Activated T-cell treated with anti-CD3 and anti-CD28 coated beads, Interleukin-2, amount 50 U/mL, for 24 hours (primary cell): ENCODE results near the gene PERCC1.
"Not testable (repeated sequence)": the region's sequence is repeated elsewhere in the genome, so short reads cannot be mapped to it uniquely, and the experiment has no call there.

Experiments
- DNase-seq: peaks from one replicate; pipeline ENCODE4 v3.0.0-alpha.2; 2020
- H3K27ac Mint-ChIP-seq: 2 replicates; pipeline ENCODE4 v1.8.0; 2020; ENCODE audit warnings: mild to moderate bottlenecking, mixed read lengths
- H3K27me3 Mint-ChIP-seq: 2 replicates; pipeline ENCODE4 v1.8.0; 2020; ENCODE audit warnings: mixed read lengths
- H3K36me3 Mint-ChIP-seq: 2 replicates; pipeline ENCODE4 v1.8.0; 2020; ENCODE audit warnings: low read depth, mixed read lengths
- H3K4me1 Mint-ChIP-seq: 2 replicates; pipeline ENCODE4 v1.8.0; 2020; ENCODE audit warnings: low read depth, mixed read lengths
- H3K4me3 Mint-ChIP-seq: 2 replicates; pipeline ENCODE4 v1.8.0; 2020; ENCODE audit warnings: mild to moderate bottlenecking, moderate library complexity, mixed read lengths
- H3K9me3 Mint-ChIP-seq: 2 replicates; pipeline ENCODE4 v1.8.0; 2020; ENCODE audit warnings: mixed read lengths

The PERCC1 gene

DNA sequence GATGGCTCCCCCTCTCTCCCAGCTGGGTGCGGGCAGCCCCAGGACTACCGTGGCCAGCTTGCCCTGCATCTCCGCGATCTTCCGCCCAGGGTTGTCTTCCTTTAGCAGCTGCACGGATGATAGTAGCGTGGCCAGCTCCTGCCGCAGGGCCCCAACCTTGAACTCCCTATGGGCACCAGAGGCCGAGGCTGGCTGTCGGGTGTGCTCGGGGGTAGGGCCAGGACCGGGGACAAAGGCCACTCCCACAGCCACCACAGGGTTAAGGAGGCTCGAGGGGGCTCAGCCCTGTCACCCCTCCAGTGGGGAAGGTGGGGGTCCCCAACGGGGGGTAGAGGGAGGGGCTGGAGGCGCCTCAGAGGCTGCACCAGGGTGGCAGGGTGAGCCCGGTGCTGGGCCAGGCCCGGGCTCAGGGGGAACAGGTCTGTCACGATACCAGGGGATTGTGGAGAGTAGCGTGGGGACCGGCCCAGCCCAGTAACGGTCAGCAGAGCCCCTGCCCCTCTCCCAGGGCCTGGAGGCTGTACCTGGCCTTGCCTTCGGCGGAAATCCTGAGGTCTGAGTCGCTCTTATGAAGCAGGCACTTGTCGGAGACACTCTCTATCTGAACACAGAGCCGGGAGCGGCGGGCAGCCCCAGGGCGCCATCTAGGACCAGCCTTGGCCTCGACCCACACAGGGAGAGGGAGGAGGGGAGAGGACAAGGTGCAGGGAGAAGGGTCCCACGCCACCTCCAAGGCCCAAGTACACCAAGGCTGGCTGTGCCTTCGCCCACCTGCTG lies 5.2 kb downstream of the PERCC1 start:
- no peak for DNase-seq
- Mint-ChIP-seq H3K9me3 (no peaks in the 10 kb centered on the region), H3K4me1 (no peaks in the 10 kb centered on the region), H3K27me3 (no peaks in the 10 kb centered on the region), H3K27ac (no peak overlapping the region), H3K36me3 (no peaks in the 10 kb centered on the region), H3K4me3 (no peak overlapping the region)

DNA sequence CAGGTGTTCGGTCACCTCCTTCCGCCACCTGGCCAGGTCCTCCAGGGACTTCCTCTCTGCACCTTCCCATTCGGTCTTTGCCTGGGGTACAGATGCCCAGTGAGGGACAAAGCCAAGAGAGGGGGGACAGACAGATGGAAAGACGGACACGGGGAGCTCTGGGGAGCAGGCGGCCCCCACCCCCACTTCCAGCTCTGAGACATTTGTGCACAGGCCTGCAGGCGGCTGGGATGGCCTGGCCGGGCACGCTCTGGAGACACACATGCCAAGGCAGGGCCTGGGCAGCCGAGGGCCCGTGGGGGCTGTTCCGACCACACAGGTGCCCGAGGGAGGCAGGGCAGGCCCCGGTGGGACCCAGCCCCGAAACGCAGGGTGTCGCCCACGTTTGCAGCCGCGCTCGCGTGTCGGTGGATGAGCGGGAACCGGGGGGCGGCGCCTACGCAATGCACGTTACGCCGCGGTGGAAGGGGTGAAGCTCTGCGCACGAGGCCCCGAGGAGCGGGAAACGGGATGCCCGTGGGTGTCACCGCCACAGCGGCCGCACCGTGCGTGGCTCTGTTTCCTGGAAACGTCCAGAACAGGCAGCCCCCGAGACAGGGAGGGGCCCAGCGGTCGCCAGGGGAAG lies 6.0 kb downstream of the PERCC1 start:
- DNase-seq, result no peak
- H3K36me3 Mint-ChIP-seq, result no peaks in the 10 kb centered on the region
- H3K4me3 Mint-ChIP-seq, result no peak overlapping the region
- H3K4me1 Mint-ChIP-seq, result no peaks in the 10 kb centered on the region
- H3K27ac Mint-ChIP-seq, result no peak overlapping the region
- no peaks in the 10 kb centered on the region for H3K27me3 Mint-ChIP-seq
- no peaks in the 10 kb centered on the region for H3K9me3 Mint-ChIP-seq

DNA sequence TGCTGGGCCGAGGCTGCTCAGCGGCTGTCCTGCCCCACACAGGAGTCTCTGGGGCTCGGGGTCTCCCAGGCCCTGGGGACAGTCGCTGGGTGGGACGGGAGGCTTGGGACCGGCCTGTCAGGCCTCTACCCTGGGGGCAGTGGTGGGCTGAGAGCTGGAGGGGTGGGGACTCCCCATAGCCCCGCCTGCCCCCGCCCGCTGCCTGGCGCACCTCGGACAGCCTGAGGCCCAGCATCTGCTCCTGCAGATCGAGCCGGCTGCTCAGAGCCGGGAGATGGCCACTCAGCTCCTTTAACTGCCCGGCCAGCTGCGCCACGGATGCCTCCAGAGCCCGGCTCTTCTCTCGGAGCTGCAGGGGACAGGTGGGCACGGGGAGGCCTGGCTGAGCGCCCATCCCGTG lies 6.7 kb downstream of the PERCC1 start:
- DNase-seq, result no peak
- Mint-ChIP-seq H3K4me3 (no peak overlapping the region), H3K27ac (no peak overlapping the region), H3K9me3 (no peaks in the 10 kb centered on the region), H3K36me3 (no peaks in the 10 kb centered on the region), H3K27me3 (no peaks in the 10 kb centered on the region), H3K4me1 (no peaks in the 10 kb centered on the region)

DNA sequence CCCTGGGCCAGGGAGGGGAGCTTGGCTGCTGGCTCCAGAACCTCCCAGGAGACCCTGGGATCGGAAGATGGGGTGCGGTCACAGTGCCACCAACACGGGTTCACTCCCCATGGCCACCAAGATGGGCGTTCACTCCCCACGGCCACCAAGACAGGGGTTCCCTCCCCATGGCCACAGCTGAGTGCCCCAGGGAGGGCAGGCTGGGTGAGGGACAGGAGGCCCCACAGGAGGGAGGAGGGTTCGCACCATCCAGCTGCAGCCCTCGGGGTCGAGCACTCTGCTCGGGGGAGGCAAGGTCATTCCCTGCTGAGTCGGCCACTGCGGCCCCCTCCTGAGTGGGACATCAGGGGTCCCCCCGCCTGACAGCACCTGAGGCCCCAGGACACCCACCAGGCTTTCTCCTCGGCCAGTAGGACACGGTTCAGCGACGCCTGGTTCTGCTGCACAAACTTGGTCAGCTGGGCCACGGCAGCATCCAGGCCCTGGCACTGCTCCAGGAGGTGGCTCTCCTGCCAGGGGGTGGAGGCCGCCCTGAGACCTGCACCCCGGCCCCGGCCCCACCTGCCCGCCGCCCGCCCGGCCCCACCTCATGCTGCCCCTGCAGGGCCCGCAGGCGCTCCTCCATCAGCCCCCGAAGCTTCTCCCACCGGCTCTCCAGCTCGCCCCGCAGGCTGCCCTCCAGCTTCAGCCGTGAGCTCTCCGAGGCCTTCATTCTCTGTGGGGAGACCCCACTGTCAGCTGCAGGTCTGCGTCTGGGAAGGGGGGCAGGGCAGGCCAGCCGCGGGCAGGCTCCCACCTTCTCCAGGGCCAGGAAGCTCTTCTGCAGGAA lies 7.6 kb downstream of the PERCC1 start:
- H3K9me3 Mint-ChIP-seq, result no peaks in the 10 kb centered on the region
- no peak overlapping the region for H3K27ac Mint-ChIP-seq
- H3K4me1 Mint-ChIP-seq, result no peaks in the 10 kb centered on the region
- DNase-seq, result no peak
- no peaks in the 10 kb centered on the region for H3K27me3 Mint-ChIP-seq
- no peak overlapping the region for H3K4me3 Mint-ChIP-seq
- no peaks in the 10 kb centered on the region for H3K36me3 Mint-ChIP-seq

DNA sequence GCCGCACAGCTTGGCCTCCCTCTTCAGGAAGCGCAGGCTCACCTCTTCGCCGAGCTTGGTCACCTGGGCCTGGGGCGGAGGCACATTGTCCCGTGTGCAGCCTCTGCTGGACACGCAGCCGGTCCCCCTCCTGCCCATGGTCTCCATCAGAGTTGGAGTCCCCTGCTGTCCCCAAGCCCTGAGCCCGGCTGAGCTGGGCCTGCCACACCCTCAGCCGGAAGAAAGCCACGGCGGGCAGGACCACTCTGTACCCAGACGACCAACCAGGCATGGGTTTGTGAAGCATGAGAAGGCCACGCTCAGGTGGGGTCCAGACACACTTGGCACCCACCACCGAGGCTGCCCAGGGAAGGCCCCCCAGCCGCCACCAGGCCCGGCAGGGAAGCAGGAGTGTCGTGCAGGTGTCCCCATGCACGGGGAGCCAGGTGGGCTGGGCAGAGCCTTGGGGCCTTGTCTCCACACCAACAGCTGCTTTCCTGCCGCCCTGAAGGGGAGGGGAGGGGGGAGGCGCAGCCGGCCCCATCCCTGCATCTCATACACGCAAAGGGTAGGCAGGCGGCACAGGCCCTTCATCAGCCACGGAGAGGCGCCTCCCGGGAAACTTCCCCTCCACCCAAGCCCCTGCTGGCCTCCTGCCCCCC lies 8.3 kb downstream of the PERCC1 start:
- Mint-ChIP-seq H3K27ac (no peak overlapping the region), H3K27me3 (no peaks in the 10 kb centered on the region)

DNA sequence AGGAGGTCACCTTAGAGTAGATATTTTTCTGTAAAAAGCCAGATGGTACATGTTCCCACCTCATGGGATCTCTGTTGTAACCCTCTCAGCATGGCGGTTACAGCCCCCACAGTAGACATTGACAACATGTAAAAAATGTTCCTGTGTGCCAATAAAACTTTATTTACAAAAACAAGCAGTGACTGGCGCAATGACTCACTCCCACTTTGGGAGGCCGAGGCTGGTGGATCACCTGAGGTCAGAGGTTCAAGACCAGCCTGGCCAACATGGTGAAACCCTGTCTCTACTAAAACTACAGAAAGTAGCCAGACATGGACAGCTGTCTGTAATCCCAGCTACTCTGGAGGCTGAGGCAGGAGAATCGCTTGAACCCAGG lies 8.8 kb downstream of the PERCC1 start:
- H3K36me3 Mint-ChIP-seq, H3K4me3 Mint-ChIP-seq, H3K27ac Mint-ChIP-seq, H3K9me3 Mint-ChIP-seq, H3K27me3 Mint-ChIP-seq, H3K4me1 Mint-ChIP-seq, DNase-seq: not testable (repeated sequence)

More for the DNA sequence above, 8.3 kb downstream of the PERCC1 start:
- H3K4me3 Mint-ChIP-seq, result no peak overlapping the region
- DNase-seq, result no peak
- no peaks in the 10 kb centered on the region for H3K9me3 Mint-ChIP-seq
- no peaks in the 10 kb centered on the region for H3K36me3 Mint-ChIP-seq
- H3K4me1 Mint-ChIP-seq, result no peaks in the 10 kb centered on the region

DNA sequence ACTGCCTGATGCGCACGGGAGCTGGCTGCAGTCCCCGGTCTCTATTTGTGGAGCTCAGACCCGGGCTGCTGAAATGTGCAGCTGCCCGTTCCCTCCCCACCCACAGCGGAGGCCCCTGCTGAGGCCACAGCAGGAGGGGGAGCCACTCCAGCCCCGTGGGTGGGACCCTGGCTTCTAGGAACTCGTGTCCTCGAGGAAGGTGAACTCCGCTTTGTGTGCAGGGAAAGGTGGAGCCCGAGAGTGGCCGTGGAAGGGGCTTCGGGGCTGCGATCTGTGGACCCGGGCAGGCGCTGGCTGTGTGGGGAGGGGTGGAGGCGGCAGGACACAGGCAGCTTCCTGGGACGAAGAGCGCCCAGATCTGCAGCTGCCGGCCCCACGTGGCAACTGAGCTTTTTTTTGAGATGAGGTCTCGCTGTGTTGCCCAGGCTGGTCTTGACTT lies 10.5 kb downstream of the PERCC1 start:
- no peak for DNase-seq
- no peak overlapping the region for H3K4me3 Mint-ChIP-seq
- H3K9me3 Mint-ChIP-seq, result no peaks in the 10 kb centered on the region
- H3K4me1 Mint-ChIP-seq, result no peaks in the 10 kb centered on the region
- H3K27ac Mint-ChIP-seq, result no peak overlapping the region
- H3K36me3 Mint-ChIP-seq, result peaks cover 7% of the 10 kb centered on the region
- no peaks in the 10 kb centered on the region for H3K27me3 Mint-ChIP-seq

DNA sequence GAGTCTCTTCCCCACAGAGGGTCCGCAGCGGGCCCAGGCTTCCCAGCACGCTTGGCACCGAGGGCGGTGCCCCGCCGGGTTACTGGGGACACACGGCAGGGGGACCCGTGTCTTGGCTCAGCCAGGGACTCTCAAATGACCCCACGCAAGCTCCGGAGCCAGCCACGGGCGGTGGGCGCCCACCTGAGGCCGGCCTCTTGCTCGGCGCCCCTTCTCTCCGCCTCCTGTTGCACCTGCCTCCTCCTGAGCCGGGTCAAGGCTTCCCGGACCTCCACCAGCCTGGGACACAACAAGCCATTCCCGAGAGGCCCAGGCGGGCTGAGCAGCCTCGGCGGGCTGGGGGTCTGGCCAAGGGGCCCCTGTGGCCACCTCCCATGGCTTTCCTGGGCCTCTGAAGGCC lies 11.8 kb downstream of the PERCC1 start:
- H3K4me3 Mint-ChIP-seq, result no peak overlapping the region
- no peak overlapping the region for H3K27ac Mint-ChIP-seq
- H3K27me3 Mint-ChIP-seq, result no peaks in the 10 kb centered on the region
- H3K9me3 Mint-ChIP-seq, result no peaks in the 10 kb centered on the region
- peaks cover 8% of the 10 kb centered on the region for H3K36me3 Mint-ChIP-seq
- no peaks in the 10 kb centered on the region for H3K4me1 Mint-ChIP-seq
- DNase-seq, result no peak

DNA sequence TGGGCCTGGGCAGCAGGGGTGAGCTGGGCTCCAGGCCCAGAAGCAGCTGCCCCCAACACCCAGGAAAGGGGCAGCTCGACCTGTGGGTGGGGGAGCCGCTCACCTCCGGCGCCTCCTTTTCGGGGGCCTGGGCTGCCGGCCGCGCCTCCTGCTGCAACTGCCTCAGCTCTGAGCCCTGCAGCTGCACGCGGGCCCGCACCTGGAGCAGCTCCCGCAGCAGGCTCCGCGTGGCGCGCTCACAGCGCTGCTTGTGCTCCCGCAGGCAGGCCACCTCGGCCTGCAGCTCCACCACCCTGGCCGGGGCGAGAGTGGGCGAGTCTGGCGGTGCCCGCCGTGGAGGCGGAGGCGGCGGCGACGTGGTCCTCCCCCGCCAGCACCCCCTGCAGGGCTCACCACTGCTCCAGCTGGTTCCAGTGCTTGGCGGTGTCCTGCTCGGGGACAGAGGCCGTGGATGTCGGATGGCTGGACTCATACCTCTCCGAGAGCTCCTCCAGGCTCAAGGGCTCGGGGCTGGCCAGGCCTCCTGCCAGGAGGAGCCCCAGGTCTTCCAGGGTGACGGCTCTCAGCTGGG lies 12.6 kb downstream of the PERCC1 start:
- Mint-ChIP-seq H3K27me3 (no peaks in the 10 kb centered on the region), H3K4me3 (no peak overlapping the region), H3K4me1 (no peaks in the 10 kb centered on the region), H3K36me3 (peaks cover 14% of the 10 kb centered on the region), H3K27ac (no peak overlapping the region), H3K9me3 (no peaks in the 10 kb centered on the region)
- no peak for DNase-seq

DNA sequence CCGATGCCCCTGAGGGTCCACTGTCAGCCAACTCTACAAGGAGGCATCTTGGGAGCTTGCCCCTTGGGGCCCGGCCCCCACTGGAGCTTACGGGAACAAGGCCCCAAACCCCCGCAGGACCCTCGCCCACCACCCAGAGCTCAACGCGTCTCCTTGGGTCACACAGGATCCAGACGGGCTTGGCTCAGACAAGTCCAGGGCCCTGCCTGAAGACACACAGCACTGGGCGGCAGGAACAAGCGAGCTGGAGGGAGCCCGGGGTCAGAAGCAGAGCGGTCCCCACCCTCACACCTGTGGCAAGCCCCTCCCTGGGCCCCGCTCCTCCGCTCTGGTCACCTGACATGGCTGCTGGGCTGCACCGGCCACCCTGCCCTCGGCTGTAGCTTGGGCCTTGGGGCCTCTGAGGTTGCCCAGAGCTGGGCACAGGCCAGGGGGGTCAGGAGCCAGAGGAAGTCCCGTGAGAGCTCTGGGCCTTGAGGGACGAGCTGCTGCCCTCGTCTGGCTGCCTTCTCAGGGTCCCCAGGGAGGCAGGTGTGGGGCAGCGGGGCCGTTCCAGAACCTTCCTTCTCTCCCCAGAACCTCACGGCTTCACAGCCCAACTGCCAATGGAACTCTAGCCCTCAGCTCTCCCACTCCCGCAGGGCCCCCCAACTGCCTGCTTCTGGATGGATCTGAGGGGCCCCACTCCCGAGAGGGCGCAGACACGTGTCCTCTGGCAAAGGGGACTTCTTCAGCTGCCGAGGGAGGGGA lies 13.3 kb downstream of the PERCC1 start, which contains the start of gene CCDC154:
Gene CCDC154, minus strand, starts transcription at position 577 of the 750 bp plus-strand sequence. Its CDS starts 234 bp downstream, at position 343.
- no peak within 1 kb of the TSS for H3K27ac Mint-ChIP-seq
- no peaks in the 10 kb centered on the region for H3K27me3 Mint-ChIP-seq
- H3K4me3 Mint-ChIP-seq, result no peak within 1 kb of the TSS
- H3K9me3 Mint-ChIP-seq, result no peaks in the 10 kb centered on the region
- H3K36me3 Mint-ChIP-seq, result peaks cover 18% of the 10 kb centered on the region
- no peak for DNase-seq
- no peaks in the 10 kb centered on the region for H3K4me1 Mint-ChIP-seq

DNA sequence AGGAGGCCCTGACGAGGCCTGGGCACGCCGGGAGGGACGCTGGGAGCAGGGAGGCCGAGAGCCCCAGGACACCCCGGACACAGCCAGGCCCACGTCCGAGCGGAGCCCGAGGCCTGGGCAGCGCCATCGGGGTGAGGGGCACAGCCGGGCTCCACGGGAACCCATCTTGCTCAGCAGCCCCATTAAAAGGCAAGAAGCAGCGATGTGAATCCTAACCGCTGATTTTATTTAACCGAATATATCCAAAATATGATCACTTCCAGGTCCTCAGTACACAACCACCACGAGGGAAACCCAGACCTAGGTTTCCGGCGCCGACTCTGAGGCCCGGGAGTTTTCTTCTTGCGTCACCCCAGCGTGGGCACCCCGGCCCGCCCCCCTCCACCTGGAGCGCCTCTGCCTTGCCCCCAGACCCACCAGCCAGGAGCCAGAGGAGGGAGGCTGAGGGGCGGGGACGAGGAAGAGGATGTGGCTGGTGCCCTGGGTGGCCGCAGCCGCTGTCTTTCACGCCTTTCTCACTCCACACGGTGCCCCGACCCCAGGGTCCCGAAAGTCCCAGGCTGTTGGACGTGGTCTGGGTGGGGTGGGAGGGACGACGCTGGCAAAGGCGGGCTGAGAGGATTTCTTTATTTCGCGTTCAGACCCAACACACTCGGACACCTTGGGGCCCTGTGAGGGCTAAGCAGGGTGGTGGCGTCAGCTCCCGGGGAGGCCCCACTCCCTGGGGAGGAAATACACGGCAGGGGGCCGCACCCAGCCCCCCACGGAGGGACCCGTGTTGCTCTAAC lies 14.0 kb downstream of the PERCC1 start:
- no peak for DNase-seq
- H3K4me3 Mint-ChIP-seq, result no peak overlapping the region
- H3K27ac Mint-ChIP-seq, result no peak overlapping the region
- peaks cover 25% of the 10 kb centered on the region for H3K36me3 Mint-ChIP-seq
- no peaks in the 10 kb centered on the region for H3K9me3 Mint-ChIP-seq
- H3K4me1 Mint-ChIP-seq, result no peaks in the 10 kb centered on the region
- no peaks in the 10 kb centered on the region for H3K27me3 Mint-ChIP-seq

DNA sequence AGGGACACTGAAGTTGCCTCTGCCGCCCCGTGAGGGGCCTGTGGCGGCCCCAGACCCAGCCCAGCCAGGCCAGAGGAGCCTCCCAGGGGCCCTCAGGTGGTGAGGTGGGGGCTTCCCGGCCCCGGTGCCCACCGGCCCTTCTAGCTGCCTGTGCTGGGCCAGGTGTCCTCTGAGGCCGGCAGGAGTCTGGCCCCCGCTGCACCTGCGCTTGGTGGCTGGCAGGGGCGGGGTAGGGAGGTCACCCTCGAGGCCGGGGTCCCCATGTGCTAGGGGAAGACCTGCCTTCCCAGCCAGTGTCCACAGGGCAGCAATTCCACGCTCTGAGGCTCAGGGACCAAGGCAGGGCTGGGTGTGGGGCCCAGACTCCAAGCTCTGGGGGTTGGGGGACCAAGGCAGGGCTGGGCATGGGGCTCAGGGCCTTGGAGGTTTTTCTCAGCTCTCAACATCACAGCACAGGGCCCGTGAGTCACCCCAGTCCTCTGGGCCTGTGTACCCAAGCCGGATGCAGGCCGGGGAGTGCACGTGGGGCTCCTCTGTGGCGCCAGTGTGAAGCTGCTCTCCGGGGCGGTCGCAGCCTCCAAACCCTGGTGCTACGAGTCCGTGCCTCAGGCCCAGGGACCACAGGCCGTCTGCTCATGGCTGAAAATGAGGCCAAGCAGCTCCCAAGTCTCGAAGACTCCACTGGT lies 14.8 kb downstream of the PERCC1 start:
- no peak overlapping the region for H3K27ac Mint-ChIP-seq
- peaks cover 32% of the 10 kb centered on the region for H3K36me3 Mint-ChIP-seq
- no peak overlapping the region for H3K4me3 Mint-ChIP-seq
- H3K27me3 Mint-ChIP-seq, result no peaks in the 10 kb centered on the region
- H3K9me3 Mint-ChIP-seq, result no peaks in the 10 kb centered on the region
- DNase-seq, result no peak
- no peaks in the 10 kb centered on the region for H3K4me1 Mint-ChIP-seq
